A549 (cell line): ENCODE measurements around the gene CDH4. TPM values are rescaled to one million over a fixed set of nuclear protein-coding genes. Genes with fewer than 3 reads are reported as not detected.

Experiments
- ATAC-seq, 2 experiments: fragments of 200-7000 bp in 1 of 2; fragments of >200 bp in 1 of 2; cut with Nextera tagmentation in 1 of 2; cut with Tn5 transposase in 1 of 2; 3 replicates each; pipeline versions ENCODE4 v1.8.0 to v1.9.1; 2018 to 2020; ENCODE audit warnings: mild to moderate bottlenecking in 1 of 2, moderate library complexity in 1 of 2
- CTCF ChIA-PET: fragments of 300-600 bp; sonication (Branson Sonifier 250); formaldehyde crosslinking; extraction: SDS; loops from one replicate; lab custom pipeline; 2021; ENCODE audit warnings: antibody characterized with exemption, inconsistent platforms; lab: Yijun Ruan, JAX
- POLR2A ChIA-PET: fragments of 350-600 bp; formaldehyde crosslinking; extraction: SDS; loops from one replicate; lab custom pipeline; 2021; ENCODE audit warnings: antibody characterized with exemption, inconsistent platforms; lab: Yijun Ruan, JAX
- DNase-seq, 2 experiments: peaks; one replicate each; pipeline versions ENCODE4 v3.0.0 to v3.0.0-alpha.2; 2011 to 2016; ENCODE audit warnings: low read depth in 1 of 2, low spot score in 1 of 2
- FAIRE-seq: peaks from 2 replicates; lab custom pipeline; 2011; peaks lifted over from hg19 to GRCh38; lab: Jason Lieb, UNC
- H3K27ac ChIP-seq, 2 experiments: fragments of >200 bp; sonication (Bioruptor Twin); formaldehyde crosslinking; 3 replicates each; pipeline ENCODE4 v1.5.1; 2016 to 2017
- H3K4me1 ChIP-seq: fragments of >200 bp; sonication (Bioruptor Twin); formaldehyde crosslinking; 3 replicates; pipeline ENCODE4 v1.6.1; 2016
- H3K4me2 ChIP-seq: fragments of >200 bp; sonication (Bioruptor Twin); formaldehyde crosslinking; 3 replicates; pipeline ENCODE4 v1.6.1; 2016
- H3K4me3 ChIP-seq: fragments of >200 bp; sonication (Bioruptor Twin); formaldehyde crosslinking; 3 replicates; pipeline ENCODE4 v1.5.1; 2016
- H3K9me3 ChIP-seq: fragments of >200 bp; sonication (Bioruptor Twin); formaldehyde crosslinking; 3 replicates; pipeline ENCODE4 v1.6.1; 2016
- CBX2 ChIP-seq: fragments of 200-600 bp; sonication (generic); IDR thresholded peaks from 2 replicates; pipeline ENCODE4 v1.6.1; 2016; ENCODE audit warnings: low read depth, mild to moderate bottlenecking, borderline replicate concordance
- CBX8 ChIP-seq: fragments of 200-600 bp; sonication (generic); IDR thresholded peaks from 2 replicates; pipeline ENCODE4 v1.6.1; 2016
- CEBPB ChIP-seq, 2 experiments: fragments of >200 bp in 1 of 2; sonication (Bioruptor Twin) in 1 of 2; formaldehyde crosslinking in 1 of 2; IDR thresholded peaks; 2 replicates each; pipeline ENCODE4 v1.6.1; 2012 to 2016
- EHF ChIP-seq: fragments of 250-450 bp; sonication (Bioruptor Pico); IDR thresholded peaks from 2 replicates; pipeline ENCODE4 v1.5.0; 2020; ENCODE audit warnings: mild to moderate bottlenecking
- FOSB ChIP-seq: fragments of 250-450 bp; sonication (Bioruptor Pico); IDR thresholded peaks from 2 replicates; pipeline ENCODE4 v1.5.0; 2020; ENCODE audit warnings: mild to moderate bottlenecking, moderate library complexity
- FOXS1 ChIP-seq: fragments of 250-450 bp; sonication (Bioruptor Pico); IDR thresholded peaks from 2 replicates; pipeline ENCODE4 v1.5.0; 2020; ENCODE audit warnings: mild to moderate bottlenecking, moderate library complexity
- HDAC2 ChIP-seq: fragments of 200-600 bp; sonication (generic); IDR thresholded peaks from 2 replicates; pipeline ENCODE4 v1.6.1; 2016
- HES2 ChIP-seq: fragments of >200 bp; sonication (Bioruptor Twin); formaldehyde crosslinking; IDR thresholded peaks from 2 replicates; pipeline ENCODE4 v1.6.1; 2016
- HOXB13 ChIP-seq: fragments of 250-450 bp; sonication (Bioruptor Pico); IDR thresholded peaks from 2 replicates; pipeline ENCODE4 v1.5.0; 2020; ENCODE audit warnings: low read depth, mild to moderate bottlenecking, moderate library complexity
- HOXB5 ChIP-seq: fragments of 250-450 bp; sonication (Bioruptor Pico); IDR thresholded peaks from 2 replicates; pipeline ENCODE4 v1.5.0; 2020; ENCODE audit warnings: mild to moderate bottlenecking, moderate library complexity
- JUN ChIP-seq, 2 experiments: fragments of >200 bp; sonication (Bioruptor Twin); formaldehyde crosslinking; IDR thresholded peaks; 2 replicates in 1 of 2; 3 replicates in 1 of 2; pipeline ENCODE4 v1.6.1; 2016 to 2017
- JUNB ChIP-seq: fragments of >200 bp; sonication (Bioruptor Twin); formaldehyde crosslinking; IDR thresholded peaks from 2 replicates; pipeline ENCODE4 v1.6.1; 2016
- MAFK ChIP-seq: fragments of 450-650 bp; IDR thresholded peaks from 2 replicates; pipeline ENCODE4 v1.6.1; 2014; ENCODE audit not compliant: partially characterized antibody
- MYC ChIP-seq: IDR thresholded peaks from 2 replicates; pipeline ENCODE4 v1.6.1; 2012; ENCODE audit warnings: mild to moderate bottlenecking, inconsistent platforms, low read length, improper control_type of control experiment, borderline replicate concordance
- NPAS2 ChIP-seq: fragments of 250-450 bp; sonication (Bioruptor Pico); IDR thresholded peaks from 2 replicates; pipeline ENCODE4 v1.8.0; 2022; ENCODE audit warnings: mild to moderate bottlenecking, moderate library complexity, borderline replicate concordance
- PBX3 ChIP-seq: IDR thresholded peaks from 2 replicates; pipeline ENCODE4 v1.6.1; 2012
- PHF8 ChIP-seq: fragments of 200-600 bp; sonication (generic); IDR thresholded peaks from 2 replicates; pipeline ENCODE4 v1.6.1; 2016; ENCODE audit warnings: low read depth, mild to moderate bottlenecking, antibody characterized with exemption, moderate library complexity, borderline replicate concordance
- RAD21 ChIP-seq, 2 experiments: fragments of >200 bp in 1 of 2; sonication (Bioruptor Twin) in 1 of 2; formaldehyde crosslinking in 1 of 2; IDR thresholded peaks in 1 of 2; conservative IDR thresholded peaks in 1 of 2; 2 replicates in 1 of 2; 3 replicates in 1 of 2; pipeline ENCODE4 v1.6.1; 2012 to 2018; ENCODE audit warnings: inconsistent platforms in 1 of 2
- RARB ChIP-seq: fragments of 250-450 bp; sonication (Bioruptor Pico); IDR thresholded peaks from 2 replicates; pipeline ENCODE4 v1.8.0; 2021; ENCODE audit warnings: mild to moderate bottlenecking, moderate library complexity
- RNF2 ChIP-seq: fragments of 200-600 bp; sonication (generic); IDR thresholded peaks from 2 replicates; pipeline ENCODE4 v1.6.1; 2016; ENCODE audit warnings: low read depth, mild to moderate bottlenecking, antibody characterized with exemption, moderate library complexity, borderline replicate concordance
- SMC3 ChIP-seq: fragments of >200 bp; sonication (Bioruptor Twin); formaldehyde crosslinking; IDR thresholded peaks from 3 replicates; pipeline ENCODE4 v1.6.1; 2018; ENCODE audit warnings: inconsistent platforms
- SREBF2 ChIP-seq: fragments of 450-650 bp; IDR thresholded peaks from 2 replicates; pipeline ENCODE4 v1.6.1; 2014; ENCODE audit warnings: mild to moderate bottlenecking, moderate library complexity
- TP53 ChIP-seq: fragments of 250-450 bp; sonication (Bioruptor Pico); IDR thresholded peaks from 2 replicates; pipeline ENCODE4 v1.5.0; 2021; ENCODE audit warnings: mild to moderate bottlenecking, moderate library complexity
- USF2 ChIP-seq: fragments of 450-650 bp; IDR thresholded peaks from 2 replicates; pipeline ENCODE4 v1.6.1; 2014; ENCODE audit warnings: antibody characterized with exemption
- ZC3H11A ChIP-seq: fragments of 450-650 bp; IDR thresholded peaks from 2 replicates; pipeline ENCODE4 v1.6.1; 2014; ENCODE audit warnings: antibody characterized with exemption, mild to moderate bottlenecking
- ZFP36 ChIP-seq: fragments of 450-650 bp; IDR thresholded peaks from 2 replicates; pipeline ENCODE4 v1.6.1; 2014; ENCODE audit warnings: borderline replicate concordance; ENCODE audit not compliant: partially characterized antibody
- ZSCAN20 ChIP-seq: fragments of 250-450 bp; sonication (Bioruptor Pico); IDR thresholded peaks from 2 replicates; pipeline ENCODE4 v1.8.0; 2022; ENCODE audit warnings: mild to moderate bottlenecking, moderate library complexity
- WGBS: methylation state at CpG from one replicate; pipeline ENCODE4 v1.1.6; 2017; ENCODE audit errors: missing lambda C conversion rate; 5-methylcytosine and 5-hydroxymethylcytosine counted together
- polyA plus RNA-seq, 4 experiments: library from polyadenylated mRNA; depleted of rRNA in 3 of 4; stranded (reverse); fragments of >200 nt; fragmentation: RNase III in 1 of 4; extraction: RNeasy Plus Mini Kit Qiagen cat#74134 plus additional on column Dnase treatment in 1 of 4; gene quantifications; 2 replicates in 3 of 4; 3 replicates in 1 of 4; pipeline ENCODE4 v1.2.3, GENCODE V29; 2011 to 2017

Gene CDH4
- polyA plus RNA-seq, 2 of the 4 experiments (the other 2 are of a cell fraction) = 3.4 to 10.3 TPM

GRCh38 chr20:61816606-61817460 lies 564.8 kb downstream of the CDH4 start:
- H3K4me1 ChIP-seq = no peaks in the 10 kb centered on the region
- no peak overlapping the region for H3K4me3 ChIP-seq
- TF ChIP-seq HOXB13 (CRISPR knock-in tag) (no peak), EHF (CRISPR knock-in tag) (no peak), JUN (IDR thresholded peaks at IDR 0.05) (no peak), ZSCAN20 (CRISPR knock-in tag) (no peak), PHF8 (no peak), TP53 (CRISPR knock-in tag) (no peak), USF2 (no peak)
- no peak for FAIRE-seq
- 67% methylated on average over 24 of the region's 25 CpGs for WGBS
- CTCF ChIA-PET = interaction anchor here (0.7 kb wide), 1 partner anchor 877 kb away, joined by 6 read pairs; no protein-coding TSS in a partner anchor
- DNase-seq = no peak
- no peak for ATAC-seq
- POLR2A ChIA-PET = no interaction called here
- H3K9me3 ChIP-seq = no peaks in the 10 kb centered on the region
- no peak overlapping the region for H3K4me2 ChIP-seq
- H3K27ac ChIP-seq = no peak overlapping the region

GRCh38 chr20:61817575-61817974 lies 565.5 kb downstream of the CDH4 start:
- TF ChIP-seq MAFK (no peak), FOSB (no peak), HDAC2 (no peak), CEBPB (IDR thresholded peaks at IDR 0.05) (no peak), PBX3 (no peak), JUNB (no peak)
- DNase-seq (no peak), FAIRE-seq (no peak), ATAC-seq (no peak)
- Histone ChIP-seq H3K4me2 (no peak overlapping the region), H3K9me3 (no peaks in the 10 kb centered on the region), H3K4me1 (no peaks in the 10 kb centered on the region), H3K27ac (no peak overlapping the region), H3K4me3 (no peak overlapping the region)
- ChIA-PET CTCF (no interaction called here), POLR2A (interaction anchor here (0.5 kb wide), 1 partner anchor 86 kb away, joined by 3 read pairs; no protein-coding TSS in a partner anchor)
- WGBS = 66% methylated on average over 13 of the region's 13 CpGs

GRCh38 chr20:61818746-61819573 lies 566.9 kb downstream of the CDH4 start:
- TF ChIP-seq FOXS1 (CRISPR knock-in tag) (no peak), NPAS2 (CRISPR knock-in tag) (no peak), SMC3 (no peak), JUN (IDR thresholded peaks at IDR 0.05) (no peak), PBX3 (no peak), CBX8 (no peak), ZFP36 (no peak), ZC3H11A (no peak), SREBF2 (no peak), HOXB13 (CRISPR knock-in tag) (no peak), HES2 (no peak), CBX2 (no peak), RARB (CRISPR knock-in tag) (no peak), RAD21 (conservative IDR thresholded peaks at IDR 0.05 in 1 of 2, IDR thresholded peaks at IDR 0.05 in 1 of 2) (no peak), RNF2 (no peak), FOSB (no peak), MYC (no peak), HOXB5 (no peak)
- Histone ChIP-seq H3K27ac (no peak overlapping the region), H3K4me2 (no peak overlapping the region), H3K4me3 (no peak overlapping the region), H3K9me3 (no peaks in the 10 kb centered on the region), H3K4me1 (no peaks in the 10 kb centered on the region)
- 78% methylated on average over 32 of the region's 32 CpGs for WGBS
- no peak for FAIRE-seq
- POLR2A ChIA-PET = no interaction called here
- ATAC-seq = no peak
- no peak for DNase-seq
- CTCF ChIA-PET = interaction anchor here (0.7 kb wide), 1 partner anchor 26 kb away, joined by 4 read pairs; no protein-coding TSS in a partner anchor
